HCT116 (cell line): ENCODE results near the gene SMIM20. TPM values are rescaled to one million over a fixed set of nuclear protein-coding genes. Genes with fewer than 3 reads are reported as not detected.

Experiments
- ATAC-seq: fragments of 200-7000 bp; cut with Tn5 transposase; 2 replicates; pipeline ENCODE4 v1.9.1; 2020; ENCODE audit warnings: mild to moderate bottlenecking, moderate library complexity
- BruUV-seq: library from RNA; stranded (reverse); fragments of 400-500 nt; replicated peaks from 2 replicates; lab custom pipeline; 2021; lab: Mats Ljungman, UMichigan
- CTCF ChIA-PET: fragments of 300-600 bp; sonication (Branson Sonifier 250); formaldehyde crosslinking; loops from one replicate; lab custom pipeline; 2021; ENCODE audit warnings: antibody characterized with exemption; lab: Charles Lee
- POLR2A ChIA-PET: fragments of 300-600, 350-600 bp; sonication (Branson Sonifier 250); formaldehyde crosslinking; loops from one replicate; lab custom pipeline; 2021; ENCODE audit warnings: antibody characterized with exemption; lab: Charles Lee
- RAD21 ChIA-PET, 2 experiments: fragments of 300-600 bp; sonication (Branson Sonifier 250); formaldehyde crosslinking; loops; one replicate each; lab custom pipeline; 2023; ENCODE audit warnings: low total read pairs in 2 of 2; ENCODE audit not compliant: uncharacterized antibody in 2 of 2, unreplicated experiment in 2 of 2, low non-redundant PET in 1 of 2; lab: Charles Lee
- DNase-seq: peaks from one replicate; pipeline ENCODE4 v3.0.0-alpha.2; 2010; ENCODE audit warnings: low read depth, low spot score
- H2AFZ ChIP-seq: fragments of 200-600 bp; shearing (Covaris generic), sonication (generic); 2 replicates; pipeline ENCODE4 v1.6.1; 2017; ENCODE audit warnings: low read depth, mixed run types, mixed read lengths, antibody characterized with exemption, low read length; ENCODE audit not compliant: poor library complexity, severe bottlenecking
- H3K27ac ChIP-seq: 2 replicates; pipeline ENCODE4 v1.5.1; 2012; ENCODE audit warnings: low read depth, low read length
- H3K27me3 ChIP-seq: fragments of 200-600 bp; sonication (generic); 2 replicates; pipeline ENCODE4 v1.6.1; 2016; ENCODE audit warnings: mixed run types, low read length, mixed read lengths; ENCODE audit not compliant: insufficient read depth
- H3K36me3 ChIP-seq, 2 experiments: fragments of 200-500 bp in 1 of 2; fragments of 200-600 bp in 1 of 2; sonication (Bioruptor generic) in 1 of 2; sonication (generic) in 1 of 2; 2 replicates each; pipeline versions ENCODE4 v1.5.1 to v1.6.1; 2014 to 2016; ENCODE audit warnings: low read length in 2 of 2, inconsistent platforms in 1 of 2, mixed read lengths in 1 of 2, mixed run types in 1 of 2; ENCODE audit not compliant: insufficient read depth in 2 of 2, control insufficient read depth in 1 of 2
- H3K4me1 ChIP-seq, 2 experiments: fragments of 200-600 bp in 1 of 2; sonication (generic) in 1 of 2; 2 replicates each; pipeline versions ENCODE4 v1.5.1 to v1.6.1; 2012 to 2017; ENCODE audit warnings: low read length in 2 of 2, inconsistent platforms in 1 of 2, mild to moderate bottlenecking in 1 of 2, mixed read lengths in 1 of 2, mixed run types in 1 of 2, moderate library complexity in 1 of 2; ENCODE audit not compliant: insufficient read depth in 2 of 2, control insufficient read depth in 1 of 2
- H3K4me2 ChIP-seq: fragments of 200-600 bp; sonication (generic); 2 replicates; pipeline ENCODE4 v1.6.1; 2017; ENCODE audit warnings: mixed run types, low read length, mixed read lengths
- H3K4me3 ChIP-seq, 2 experiments: fragments of 200-600 bp in 1 of 2; sonication (generic) in 1 of 2; replicated peaks in 1 of 2; 2 replicates each; pipeline ENCODE4 v1.5.1; 2011 to 2016; ENCODE audit warnings: low read length in 2 of 2, control low read depth in 1 of 2, low read depth in 1 of 2, mild to moderate bottlenecking in 1 of 2, mixed read lengths in 1 of 2, mixed run types in 1 of 2
- H3K79me2 ChIP-seq: fragments of 200-600 bp; sonication (generic); 2 replicates; pipeline ENCODE4 v1.6.1; 2017; ENCODE audit warnings: mild to moderate bottlenecking, mixed run types, low read length, moderate library complexity, mixed read lengths; ENCODE audit not compliant: insufficient read depth
- H3K9ac ChIP-seq: fragments of 200-600 bp; sonication (generic); 2 replicates; pipeline ENCODE4 v1.6.1; 2016; ENCODE audit warnings: low read length, mixed read lengths
- H3K9me2 ChIP-seq: fragments of 200-600 bp; sonication (generic), shearing (Covaris generic); 2 replicates; pipeline ENCODE4 v1.6.1; 2017; ENCODE audit warnings: mixed run types, mild to moderate bottlenecking, moderate library complexity; ENCODE audit not compliant: insufficient read depth
- H3K9me3 ChIP-seq, 2 experiments: fragments of 200-500 bp in 1 of 2; fragments of 200-600 bp in 1 of 2; sonication (Bioruptor generic) in 1 of 2; sonication (generic) in 1 of 2; 2 replicates each; pipeline ENCODE4 v1.6.1; 2014 to 2017; ENCODE audit warnings: low read length in 2 of 2, mixed read lengths in 2 of 2, inconsistent platforms in 1 of 2, low read depth in 1 of 2, mild to moderate bottlenecking in 1 of 2, mixed run types in 1 of 2, moderate library complexity in 1 of 2; ENCODE audit not compliant: control insufficient read depth in 1 of 2, insufficient read depth in 1 of 2
- H4K20me1 ChIP-seq: fragments of 200-600 bp; sonication (generic), shearing (Covaris generic); 2 replicates; pipeline ENCODE4 v1.6.1; 2017; ENCODE audit warnings: mixed run types, mild to moderate bottlenecking, moderate library complexity; ENCODE audit not compliant: insufficient read depth
- CBX3 ChIP-seq: IDR thresholded peaks from 2 replicates; pipeline ENCODE4 v1.6.1; 2012; ENCODE audit warnings: low read depth
- CEBPB ChIP-seq: IDR thresholded peaks from 2 replicates; pipeline ENCODE4 v1.6.1; 2012; ENCODE audit warnings: low read depth
- EGR1 ChIP-seq: IDR thresholded peaks from 2 replicates; pipeline ENCODE4 v1.6.1; 2012; ENCODE audit warnings: low read depth
- EZH2 ChIP-seq: fragments of 200-600 bp; sonication (generic); IDR thresholded peaks from 2 replicates; pipeline ENCODE4 v1.6.1; 2017; ENCODE audit warnings: antibody characterized with exemption, mixed run types
- FOSL1 ChIP-seq: IDR thresholded peaks from 2 replicates; pipeline ENCODE4 v1.6.1; 2012; ENCODE audit warnings: low read depth
- JUND ChIP-seq: IDR thresholded peaks from 2 replicates; pipeline ENCODE4 v1.6.1; 2012
- POLR2A ChIP-seq: IDR thresholded peaks from 2 replicates; pipeline ENCODE4 v1.7.0; 2011; ENCODE audit warnings: borderline replicate concordance; ENCODE audit not compliant: insufficient read depth, insufficient read length; ENCODE audit errors: extremely low read depth
- RAD21 ChIP-seq: IDR thresholded peaks from 2 replicates; pipeline ENCODE4 v1.6.1; 2012; ENCODE audit warnings: low read depth, mild to moderate bottlenecking
- SRF ChIP-seq: IDR thresholded peaks from 2 replicates; pipeline ENCODE4 v1.6.1; 2012; ENCODE audit warnings: low read depth
- YY1 ChIP-seq: IDR thresholded peaks from 2 replicates; pipeline ENCODE4 v1.6.1; 2011; ENCODE audit warnings: low read length, low read depth, moderate library complexity, mild to moderate bottlenecking; ENCODE audit not compliant: insufficient replicate concordance; ENCODE audit errors: extremely low read depth
- ZFX ChIP-seq: fragments of 450-650 bp; IDR thresholded peaks from 2 replicates; pipeline ENCODE4 v1.6.1; 2017
- ZNF274 ChIP-seq: fragments of 200-500 bp; sonication (Bioruptor generic); IDR thresholded peaks from 2 replicates; pipeline ENCODE4 v1.6.1; 2014; ENCODE audit warnings: mild to moderate bottlenecking, low read depth, low read length, inconsistent platforms
- intact Hi-C: fragments of 100-400 bp; cut with micrococcal nuclease; formaldehyde crosslinking; loops from 2 replicates; pipeline ENCODE4 v1.10.0; 2022
- total RNA-seq: library from RNA; stranded (reverse); gene quantifications from one replicate; pipeline ENCODE4 v1.2.1, GENCODE V29; 2021; ENCODE audit not compliant: unreplicated experiment
- TF ChIP-seq, protein P1 (sequence below), 3 experiments: fragments of 200-600 bp in 1 of 3; sonication (generic) in 1 of 3; IDR thresholded peaks in 2 of 3; conservative IDR thresholded peaks in 1 of 3; 2 replicates each; pipeline ENCODE4 v1.5.1; 2012 to 2017; ENCODE audit warnings: low read depth in 2 of 3, low read length in 2 of 3, antibody characterized with exemption in 1 of 3, borderline replicate concordance in 1 of 3, control low read depth in 1 of 3, mild to moderate bottlenecking in 1 of 3, mixed read lengths in 1 of 3, mixed run types in 1 of 3, moderate library complexity in 1 of 3; ENCODE audit not compliant: insufficient read depth in 1 of 3
- TF ChIP-seq, protein P2 (sequence below): IDR thresholded peaks from 2 replicates; pipeline ENCODE4 v1.6.1; 2012
- TF ChIP-seq, protein P3 (sequence below): IDR thresholded peaks from 2 replicates; pipeline ENCODE4 v1.6.1; 2011; ENCODE audit warnings: mild to moderate bottlenecking, low read length, moderate library complexity; ENCODE audit not compliant: insufficient replicate concordance; ENCODE audit errors: extremely low read depth
- TF ChIP-seq, protein P4 (sequence below): IDR thresholded peaks from 2 replicates; pipeline ENCODE4 v1.6.1; 2012

SMIM20 gene
- total RNA-seq, 1 experiment from 2014 or later: 36.9 TPM

DNA sequence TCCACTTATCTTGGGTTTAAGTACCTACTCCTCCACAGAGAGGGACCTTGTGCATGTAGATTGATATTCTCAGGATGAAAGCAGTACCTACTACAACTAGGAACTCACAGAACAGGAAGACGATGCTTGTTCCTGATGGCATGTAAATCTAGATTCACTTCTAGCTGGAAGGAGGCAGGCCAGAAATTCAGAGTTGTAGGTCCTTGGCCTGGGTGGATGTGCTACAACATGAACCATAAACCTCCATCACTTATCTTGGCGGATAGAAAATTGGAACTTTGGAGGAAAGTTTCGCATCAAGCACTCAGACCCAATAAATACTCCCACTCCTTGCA lies 9.3 kb upstream of the SMIM20 start:
- Histone ChIP-seq H3K9me3 (no peaks in the 10 kb centered on the region), H4K20me1 (no peaks in the 10 kb centered on the region), H2AFZ (no peak overlapping the region), H3K27me3 (no peaks in the 10 kb centered on the region), H3K9me2 (no peaks in the 10 kb centered on the region), H3K4me1 (peaks cover 6 to 24% of the 10 kb centered on the region in 2 experiments; a peak in 3 of 4 replicates), H3K27ac (no peak overlapping the region), H3K9ac (no peak overlapping the region), H3K4me3 (no peak overlapping the region), H3K79me2 (no peaks in the 10 kb centered on the region), H3K36me3 (no peaks in the 10 kb centered on the region), H3K4me2 (no peak overlapping the region)
- CTCF ChIA-PET: no interaction called here
- ATAC-seq (no peak), DNase-seq (no peak)
- TF ChIP-seq, protein P1, sequence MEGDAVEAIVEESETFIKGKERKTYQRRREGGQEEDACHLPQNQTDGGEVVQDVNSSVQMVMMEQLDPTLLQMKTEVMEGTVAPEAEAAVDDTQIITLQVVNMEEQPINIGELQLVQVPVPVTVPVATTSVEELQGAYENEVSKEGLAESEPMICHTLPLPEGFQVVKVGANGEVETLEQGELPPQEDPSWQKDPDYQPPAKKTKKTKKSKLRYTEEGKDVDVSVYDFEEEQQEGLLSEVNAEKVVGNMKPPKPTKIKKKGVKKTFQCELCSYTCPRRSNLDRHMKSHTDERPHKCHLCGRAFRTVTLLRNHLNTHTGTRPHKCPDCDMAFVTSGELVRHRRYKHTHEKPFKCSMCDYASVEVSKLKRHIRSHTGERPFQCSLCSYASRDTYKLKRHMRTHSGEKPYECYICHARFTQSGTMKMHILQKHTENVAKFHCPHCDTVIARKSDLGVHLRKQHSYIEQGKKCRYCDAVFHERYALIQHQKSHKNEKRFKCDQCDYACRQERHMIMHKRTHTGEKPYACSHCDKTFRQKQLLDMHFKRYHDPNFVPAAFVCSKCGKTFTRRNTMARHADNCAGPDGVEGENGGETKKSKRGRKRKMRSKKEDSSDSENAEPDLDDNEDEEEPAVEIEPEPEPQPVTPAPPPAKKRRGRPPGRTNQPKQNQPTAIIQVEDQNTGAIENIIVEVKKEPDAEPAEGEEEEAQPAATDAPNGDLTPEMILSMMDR (IDR thresholded peaks at IDR 0.05 in 2 of 3, conservative IDR thresholded peaks at IDR 0.05 in 1 of 3; ENCODE audit: borderline replicate concordance in 1 of 3, insufficient read depth in 1 of 3, low read depth in 2 of 3, low read length in 2 of 3): no peak
- TF ChIP-seq EGR1 (no peak), YY1 (no peak), EZH2 (no peak), RAD21 (no peak), ZFX (no peak), CEBPB (no peak), FOSL1 (no peak), POLR2A (no peak), JUND (no peak), CBX3 (no peak), SRF (no peak), ZNF274 (no peak)
- TF ChIP-seq, protein P2, sequence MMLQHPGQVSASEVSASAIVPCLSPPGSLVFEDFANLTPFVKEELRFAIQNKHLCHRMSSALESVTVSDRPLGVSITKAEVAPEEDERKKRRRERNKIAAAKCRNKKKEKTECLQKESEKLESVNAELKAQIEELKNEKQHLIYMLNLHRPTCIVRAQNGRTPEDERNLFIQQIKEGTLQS: no peak
- TF ChIP-seq, protein P3, sequence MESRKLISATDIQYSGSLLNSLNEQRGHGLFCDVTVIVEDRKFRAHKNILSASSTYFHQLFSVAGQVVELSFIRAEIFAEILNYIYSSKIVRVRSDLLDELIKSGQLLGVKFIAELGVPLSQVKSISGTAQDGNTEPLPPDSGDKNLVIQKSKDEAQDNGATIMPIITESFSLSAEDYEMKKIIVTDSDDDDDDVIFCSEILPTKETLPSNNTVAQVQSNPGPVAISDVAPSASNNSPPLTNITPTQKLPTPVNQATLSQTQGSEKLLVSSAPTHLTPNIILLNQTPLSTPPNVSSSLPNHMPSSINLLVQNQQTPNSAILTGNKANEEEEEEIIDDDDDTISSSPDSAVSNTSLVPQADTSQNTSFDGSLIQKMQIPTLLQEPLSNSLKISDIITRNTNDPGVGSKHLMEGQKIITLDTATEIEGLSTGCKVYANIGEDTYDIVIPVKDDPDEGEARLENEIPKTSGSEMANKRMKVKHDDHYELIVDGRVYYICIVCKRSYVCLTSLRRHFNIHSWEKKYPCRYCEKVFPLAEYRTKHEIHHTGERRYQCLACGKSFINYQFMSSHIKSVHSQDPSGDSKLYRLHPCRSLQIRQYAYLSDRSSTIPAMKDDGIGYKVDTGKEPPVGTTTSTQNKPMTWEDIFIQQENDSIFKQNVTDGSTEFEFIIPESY: no peak
- TF ChIP-seq, protein P4, sequence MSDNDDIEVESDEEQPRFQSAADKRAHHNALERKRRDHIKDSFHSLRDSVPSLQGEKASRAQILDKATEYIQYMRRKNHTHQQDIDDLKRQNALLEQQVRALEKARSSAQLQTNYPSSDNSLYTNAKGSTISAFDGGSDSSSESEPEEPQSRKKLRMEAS: no peak
- BruUV-seq: no TSS peak
- RAD21 ChIA-PET: no interaction called here
- intact Hi-C loops: no loop called here
- POLR2A ChIA-PET: no interaction called here
